ENCODE measurements around the gene PSAP.

PSAP gene

GRCh38 chr10:71766717-71767419, 84.2 kb downstream of the PSAP start:
- DNase-seq (ENCODE audit: low read depth) = no peak

Measured in stimulated activated CD8-positive, alpha-beta memory T cell treated with anti-CD3 and anti-CD28 coated beads, Interleukin-7, amount 100 ng/mL, for 24 hours (primary cell).